ENCODE results near the gene TOM1L2.

GRCh38 chr17:17937201-17937853 is 34.9 kb downstream of the TOM1L2 start:
- TF ChIP-seq, protein P1, sequence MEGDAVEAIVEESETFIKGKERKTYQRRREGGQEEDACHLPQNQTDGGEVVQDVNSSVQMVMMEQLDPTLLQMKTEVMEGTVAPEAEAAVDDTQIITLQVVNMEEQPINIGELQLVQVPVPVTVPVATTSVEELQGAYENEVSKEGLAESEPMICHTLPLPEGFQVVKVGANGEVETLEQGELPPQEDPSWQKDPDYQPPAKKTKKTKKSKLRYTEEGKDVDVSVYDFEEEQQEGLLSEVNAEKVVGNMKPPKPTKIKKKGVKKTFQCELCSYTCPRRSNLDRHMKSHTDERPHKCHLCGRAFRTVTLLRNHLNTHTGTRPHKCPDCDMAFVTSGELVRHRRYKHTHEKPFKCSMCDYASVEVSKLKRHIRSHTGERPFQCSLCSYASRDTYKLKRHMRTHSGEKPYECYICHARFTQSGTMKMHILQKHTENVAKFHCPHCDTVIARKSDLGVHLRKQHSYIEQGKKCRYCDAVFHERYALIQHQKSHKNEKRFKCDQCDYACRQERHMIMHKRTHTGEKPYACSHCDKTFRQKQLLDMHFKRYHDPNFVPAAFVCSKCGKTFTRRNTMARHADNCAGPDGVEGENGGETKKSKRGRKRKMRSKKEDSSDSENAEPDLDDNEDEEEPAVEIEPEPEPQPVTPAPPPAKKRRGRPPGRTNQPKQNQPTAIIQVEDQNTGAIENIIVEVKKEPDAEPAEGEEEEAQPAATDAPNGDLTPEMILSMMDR (IDR thresholded peaks at IDR 0.05) = no peak
- no peak for TF ChIP-seq ZFX (IDR thresholded peaks at IDR 0.05; ENCODE audit: borderline replicate concordance)

Data from 22Rv1 (cell line).